Activated CD4-positive, CD25-positive, alpha-beta regulatory T cell (primary cell): ENCODE measurements around the gene EHMT1.
"Not testable (repeated sequence)": the region's sequence is repeated elsewhere in the genome, so short reads cannot be mapped to it uniquely, and the experiment has no call there.

Experiments used
- DNase-seq, 4 experiments: peaks; one replicate each; lab custom pipeline; 2025; lab: John Stamatoyannopoulos, UW

The EHMT1 gene

GRCh38 chr9:137590469-137591383, 28.1 kb upstream of the EHMT1 start, which contains the start of gene ZMYND19:
Gene ZMYND19 (minus strand): TSS chr9:137590512. CDS start chr9:137590263, 249 bp downstream.
- DNase-seq, result peak; percentile 75 to 88 (median 85)

GRCh38 chr9:137592767-137593166, 26.0 kb upstream of the EHMT1 start:
- DNase-seq, result no peak

- DNase-seq, result no peak
These were observed 25.6 kb upstream of the EHMT1 start for GRCh38 chr9:137593176-137593575.

GRCh38 chr9:137596577-137596976, 22.2 kb upstream of the EHMT1 start:
- DNase-seq, result not testable (repeated sequence)

- no peak for DNase-seq
These were observed 19.9 kb upstream of the EHMT1 start for GRCh38 chr9:137598943-137599342.

GRCh38 chr9:137602661-137603060, 16.1 kb upstream of the EHMT1 start:
- DNase-seq, result no peak

GRCh38 chr9:137603879-137604278, 14.9 kb upstream of the EHMT1 start:
- no peak for DNase-seq

GRCh38 chr9:137604345-137605086, 14.3 kb upstream of the EHMT1 start:
- no peak for DNase-seq

- peak; percentile 95 to 100 (median 97) for DNase-seq
These were observed 13.4 kb upstream of the EHMT1 start, which contains the start of gene ARRDC1 for GRCh38 chr9:137605121-137606004. Gene ARRDC1 (plus strand): TSS chr9:137605686. CDS start chr9:137605718, 32 bp downstream.

- DNase-seq, result no peak
These were observed 12.7 kb upstream of the EHMT1 start for GRCh38 chr9:137606005-137606621.

- no peak for DNase-seq
These were observed 12.1 kb upstream of the EHMT1 start for GRCh38 chr9:137606734-137607138.

GRCh38 chr9:137607141-137607857, 11.5 kb upstream of the EHMT1 start:
- DNase-seq, result no peak

- DNase-seq, result no peak
These were observed 7.9 kb upstream of the EHMT1 start for GRCh38 chr9:137610944-137611343.

GRCh38 chr9:137611623-137612609, 6.9 kb upstream of the EHMT1 start:
- DNase-seq, result no peak

- DNase-seq, result no peak
These were observed 6.1 kb upstream of the EHMT1 start for GRCh38 chr9:137612741-137613142.

GRCh38 chr9:137613259-137613658, 5.5 kb upstream of the EHMT1 start:
- DNase-seq, result no peak

- no peak for DNase-seq
These were observed 4.9 kb upstream of the EHMT1 start for GRCh38 chr9:137613738-137614523.

GRCh38 chr9:137614631-137615386, 4.0 kb upstream of the EHMT1 start:
- no peak for DNase-seq
